HUDEP-2 (cell line): Measurements from ENCODE around the gene MSRB1.
"Not testable (repeated sequence)": the region's sequence is repeated elsewhere in the genome, so short reads cannot be mapped to it uniquely, and the experiment has no call there.

Source experiments
- DNase-seq, 76 experiments: peaks; one replicate each; lab custom pipeline; 2025; ENCODE audit not compliant: unreplicated experiment in 76 of 76; lab: John Stamatoyannopoulos, UW

MSRB1 gene

GRCh38 chr16:1941162-1942046, 1.6 kb downstream of the MSRB1 start:
- DNase-seq = no peak

GRCh38 chr16:1940273-1941161, 2.5 kb downstream of the MSRB1 start:
- DNase-seq = no peak

GRCh38 chr16:1939833-1940232, 3.2 kb downstream of the MSRB1 start:
- DNase-seq = not testable (repeated sequence)

- no peak for DNase-seq
These were observed 4.1 kb downstream of the MSRB1 start for GRCh38 chr16:1938910-1939309.

- no peak for DNase-seq
These were observed 4.7 kb downstream of the MSRB1 start for GRCh38 chr16:1938316-1938715.

GRCh38 chr16:1936945-1937479, 6.0 kb downstream of the MSRB1 start:
- DNase-seq = no peak

- DNase-seq = no peak
These were observed 9.8 kb downstream of the MSRB1 start for GRCh38 chr16:1933097-1933661.

GRCh38 chr16:1932050-1933028, 10.7 kb downstream of the MSRB1 start:
- DNase-seq = peak in 8 of 76 experiments; percentile 9 to 41 (median 26)

- no peak for DNase-seq
These were observed 12.7 kb downstream of the MSRB1 start for GRCh38 chr16:1930338-1930720.

GRCh38 chr16:1929578-1930337, 13.2 kb downstream of the MSRB1 start:
- peak in 72 of 76 experiments; percentile 40 to 93 (median 80) for DNase-seq

GRCh38 chr16:1929105-1929504, 13.9 kb downstream of the MSRB1 start:
- peak in 2 of 76 experiments; percentile 18 to 23 for DNase-seq

GRCh38 chr16:1926271-1926670, 16.7 kb downstream of the MSRB1 start:
- no peak for DNase-seq

- no peak for DNase-seq
These were observed 18.9 kb downstream of the MSRB1 start for GRCh38 chr16:1924095-1924494.

- peak in 3 of 76 experiments; percentile 5 to 24 (median 12) for DNase-seq
These were observed 19.5 kb downstream of the MSRB1 start for GRCh38 chr16:1923299-1924034.

GRCh38 chr16:1922357-1922756, 20.6 kb downstream of the MSRB1 start:
- no peak for DNase-seq

- peak in 42 of 76 experiments; percentile 6 to 69 (median 38) for DNase-seq
These were observed 22.2 kb downstream of the MSRB1 start for GRCh38 chr16:1920727-1921171.

- DNase-seq = not testable (repeated sequence)
These were observed 22.9 kb downstream of the MSRB1 start for GRCh38 chr16:1920122-1920521.

- no peak for DNase-seq
These were observed 23.5 kb downstream of the MSRB1 start for GRCh38 chr16:1919327-1919998.
